Gastroesophageal sphincter (tissue), 4 donors: ENCODE data around the gene TAF8. TPM values are rescaled to one million over a fixed set of nuclear protein-coding genes. Genes with fewer than 3 reads are reported as not detected.

Experiments used
- ATAC-seq: fragments of 150-250 bp; one replicate; pipeline ENCODE4 v1.9.1; 2016; ENCODE audit warnings: mild to moderate bottlenecking, moderate library complexity
- H3K27ac ChIP-seq, 4 donors: fragments of 200-600 bp; sonication (generic) in 3 of 4; 1 replicate in 3 of 4; 2 replicates in 1 of 4; pipeline ENCODE4 v1.5.1; 2016 to 2019
- H3K27me3 ChIP-seq: fragments of 200-600 bp; sonication (generic); one replicate; pipeline ENCODE4 v1.5.1; 2019
- H3K36me3 ChIP-seq, 2 donors: fragments of 200-600 bp; sonication (generic); one replicate each; pipeline ENCODE4 v1.5.1; 2019; ENCODE audit warnings: control low read depth in 1 of 2
- H3K4me1 ChIP-seq, 3 donors: fragments of 200-600 bp; sonication (generic); 1 replicate in 2 of 3; 2 replicates in 1 of 3; pipeline ENCODE4 v1.5.1; 2016 to 2019; ENCODE audit warnings: control low read depth in 2 of 3
- H3K4me3 ChIP-seq, 2 donors: fragments of 200-600 bp; sonication (generic); one replicate each; pipeline ENCODE4 v1.5.1; 2019; ENCODE audit warnings: mild to moderate bottlenecking in 1 of 2, moderate library complexity in 1 of 2
- H3K9me3 ChIP-seq, 3 donors: fragments of 200-600 bp; sonication (generic); one replicate each; pipeline ENCODE4 v1.5.1; 2017 to 2019; ENCODE audit warnings: control low read depth in 2 of 3
- CTCF ChIP-seq, 4 experiments: fragments of 200-600 bp in 2 of 4; fragments of 450-650 bp in 2 of 4; sonication (generic) in 1 of 4; IDR thresholded peaks; one replicate each; pipeline ENCODE4 v1.5.1; 2017 to 2019; ENCODE audit warnings: antibody characterized with exemption in 4 of 4, mild to moderate bottlenecking in 2 of 4, moderate library complexity in 2 of 4
- EP300 ChIP-seq: sonication (generic); formaldehyde crosslinking; IDR thresholded peaks from one replicate; pipeline ENCODE4 v1.6.1; 2017; ENCODE audit warnings: antibody characterized with exemption, mild to moderate bottlenecking
- POLR2A ChIP-seq, 2 donors: fragments of 450-650 bp; IDR thresholded peaks; one replicate each; pipeline ENCODE4 v1.6.1; 2017; ENCODE audit warnings: antibody characterized with exemption in 2 of 2, mild to moderate bottlenecking in 2 of 2, moderate library complexity in 1 of 2
- POLR2AphosphoS5 ChIP-seq: sonication (generic); formaldehyde crosslinking; IDR thresholded peaks from one replicate; pipeline ENCODE4 v1.6.1; 2017; ENCODE audit warnings: antibody characterized with exemption
- WGBS, 2 donors: methylation state at CpG; one replicate each; pipeline ENCODE4 v1.1.5; 2018; ENCODE audit warnings: low coverage in 1 of 2; 5-methylcytosine and 5-hydroxymethylcytosine counted together
- total RNA-seq, 4 donors: library from RNA; depleted of rRNA; stranded (reverse); fragments of >200 nt; gene quantifications; one replicate each; pipeline ENCODE4 v1.1.0, GENCODE V29; 2016

The TAF8 gene
- total RNA-seq, 4 donors from 2014 or later, result 16.8 to 33.6 (median 24.2) TPM

GRCh38 chr6:42071881-42072583 is 21.7 kb downstream of the TAF8 start:
- H3K36me3 ChIP-seq, result peaks cover 0 to 97% of the 10 kb centered on the region in 2 donors
- H3K4me3 ChIP-seq, result no peak overlapping the region
- H3K9me3 ChIP-seq, result no peaks in the 10 kb centered on the region
- no peaks in the 10 kb centered on the region for H3K27me3 ChIP-seq
- WGBS, 2 donors, result 60 to 72% methylated on average over 4 to 5 of the region's 6 CpGs
- H3K4me1 ChIP-seq, result no peaks in the 10 kb centered on the region
- H3K27ac ChIP-seq, result no peak overlapping the region
- TF ChIP-seq CTCF (IDR thresholded peaks at IDR 0.05) (no peak), POLR2A (IDR thresholded peaks at IDR 0.05) (no peak), POLR2AphosphoS5 (no peak), EP300 (no peak)
- no peak for ATAC-seq

GRCh38 chr6:42073287-42073686 is 23.0 kb downstream of the TAF8 start:
- ATAC-seq, result no peak
- H3K27me3 ChIP-seq, result no peaks in the 10 kb centered on the region
- WGBS, 2 donors, result 79 to 81% methylated on average over 2 of the region's 2 CpGs
- H3K36me3 ChIP-seq, result peaks cover 0 to 97% of the 10 kb centered on the region in 2 donors
- H3K4me3 ChIP-seq, result no peak overlapping the region
- H3K4me1 ChIP-seq, result no peaks in the 10 kb centered on the region
- H3K9me3 ChIP-seq, result no peaks in the 10 kb centered on the region
- H3K27ac ChIP-seq, result no peak overlapping the region
- TF ChIP-seq POLR2AphosphoS5 (no peak), CTCF (IDR thresholded peaks at IDR 0.05) (no peak), POLR2A (IDR thresholded peaks at IDR 0.05) (no peak), EP300 (no peak)

GRCh38 chr6:42075159-42075838 is 25.0 kb downstream of the TAF8 start:
- H3K27ac ChIP-seq, result no peak overlapping the region
- no peaks in the 10 kb centered on the region for H3K27me3 ChIP-seq
- TF ChIP-seq EP300 (no peak), POLR2A (IDR thresholded peaks at IDR 0.05) (no peak), CTCF (IDR thresholded peaks at IDR 0.05) (peak in 3 of 4 experiments; percentile 74 to 81 (median 77)), POLR2AphosphoS5 (peak; percentile 10)
- H3K36me3 ChIP-seq, result peaks cover 0 to 97% of the 10 kb centered on the region in 2 donors
- H3K9me3 ChIP-seq, result no peaks in the 10 kb centered on the region
- no peak overlapping the region for H3K4me3 ChIP-seq
- H3K4me1 ChIP-seq, result no peaks in the 10 kb centered on the region
- WGBS, 2 donors, result 13 to 20% methylated on average over 5 of the region's 7 CpGs
- ATAC-seq, result peak; percentile 63

- Histone ChIP-seq H3K4me1 (no peaks in the 10 kb centered on the region), H3K27me3 (no peaks in the 10 kb centered on the region), H3K36me3 (peaks cover 0 to 97% of the 10 kb centered on the region in 2 donors), H3K4me3 (no peak overlapping the region), H3K9me3 (no peaks in the 10 kb centered on the region), H3K27ac (no peak overlapping the region)
- TF ChIP-seq POLR2A (IDR thresholded peaks at IDR 0.05), result no peak
- no peak for TF ChIP-seq POLR2AphosphoS5
- no peak for TF ChIP-seq CTCF (IDR thresholded peaks at IDR 0.05)
- no peak for TF ChIP-seq EP300
- 74 to 79% methylated on average over 4 to 9 of the region's 11 CpGs for WGBS, 2 donors
- ATAC-seq, result no peak
Measured at GRCh38 chr6:42078386-42078785, 28.1 kb downstream of the TAF8 start.
